ENCODE measurements around the gene TAF3.
A peak's percentile ranks its signal among the peaks of the same experiment; 100 is the strongest.
"Not testable (repeated sequence)": the region's sequence is repeated elsewhere in the genome, so short reads cannot be mapped to it uniquely, and the experiment has no call there.

TAF3 gene

GRCh38 chr10:7818295-7819120 lies at the start of gene TAF3:
Gene TAF3 (plus strand): TSS chr10:7818505. CDS start chr10:7818710, 205 bp downstream.
- peak; percentile 62 for DNase-seq

DNA sequence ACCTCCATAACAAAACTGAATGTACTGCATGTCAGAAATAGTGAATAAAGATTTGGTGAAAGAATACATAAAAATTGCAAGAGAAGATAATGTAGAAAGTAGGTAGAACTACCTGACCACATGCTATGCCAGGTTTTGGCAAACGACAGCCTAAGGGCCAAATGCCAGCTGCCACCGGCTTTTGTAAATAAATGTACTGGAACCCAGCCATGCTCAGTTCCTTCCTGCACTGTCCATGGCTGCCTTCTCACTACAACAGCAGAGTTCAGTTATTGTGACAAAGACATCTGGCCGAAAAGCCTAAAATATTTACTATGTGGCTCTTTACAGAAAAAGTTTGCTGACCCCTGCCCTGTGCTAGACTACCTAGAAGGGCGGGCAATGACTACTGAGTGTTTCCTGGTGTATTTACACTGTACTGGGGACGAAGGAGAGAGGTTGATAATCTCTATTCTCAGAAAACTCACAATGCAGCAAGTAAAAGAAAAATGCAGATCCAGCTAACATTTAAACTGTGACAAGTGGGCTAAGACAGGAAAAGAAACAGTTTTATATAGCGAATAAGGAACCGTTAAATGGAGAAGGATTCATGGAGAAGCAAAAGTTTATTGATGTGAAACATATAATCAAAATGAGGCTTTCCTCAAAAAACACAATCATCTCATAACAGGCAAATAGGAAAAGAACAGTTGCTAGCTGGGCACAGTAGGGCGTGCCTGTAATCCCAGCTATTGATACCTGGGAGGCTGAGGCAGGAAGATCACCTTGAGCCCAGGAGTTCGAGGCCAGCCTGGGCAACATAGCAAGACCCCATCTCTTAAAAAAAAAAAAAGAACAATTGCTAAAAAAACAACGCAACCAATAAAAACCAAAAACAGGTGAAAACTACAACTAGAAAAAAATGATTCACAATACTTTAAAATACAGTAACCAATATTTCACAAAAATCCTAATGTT lies 44.2 kb upstream of the TAF3 start:
- DNase-seq: no peak

DNA sequence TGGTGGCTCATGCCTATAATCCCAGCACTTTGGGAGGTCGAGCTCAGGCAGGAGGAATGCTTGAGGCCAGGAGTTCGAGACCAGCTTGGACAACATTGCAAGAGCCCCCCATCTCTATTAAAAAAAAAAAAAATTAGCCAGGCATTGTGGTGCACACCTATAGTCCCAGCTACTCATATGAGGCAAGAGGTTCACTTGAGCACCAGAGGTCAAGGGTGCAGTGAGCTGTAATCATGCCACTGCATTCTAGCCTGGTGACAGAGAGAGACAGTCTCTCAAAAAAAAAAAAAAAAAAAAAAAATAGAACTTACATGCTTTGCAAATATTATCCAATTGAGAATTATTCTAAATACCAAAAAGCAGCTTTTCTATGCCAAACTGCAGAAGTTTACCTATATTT lies 41.5 kb upstream of the TAF3 start:
- no peak for DNase-seq

GRCh38 chr10:7782194-7782593 lies 36.1 kb upstream of the TAF3 start:
- not testable (repeated sequence) for DNase-seq

DNA sequence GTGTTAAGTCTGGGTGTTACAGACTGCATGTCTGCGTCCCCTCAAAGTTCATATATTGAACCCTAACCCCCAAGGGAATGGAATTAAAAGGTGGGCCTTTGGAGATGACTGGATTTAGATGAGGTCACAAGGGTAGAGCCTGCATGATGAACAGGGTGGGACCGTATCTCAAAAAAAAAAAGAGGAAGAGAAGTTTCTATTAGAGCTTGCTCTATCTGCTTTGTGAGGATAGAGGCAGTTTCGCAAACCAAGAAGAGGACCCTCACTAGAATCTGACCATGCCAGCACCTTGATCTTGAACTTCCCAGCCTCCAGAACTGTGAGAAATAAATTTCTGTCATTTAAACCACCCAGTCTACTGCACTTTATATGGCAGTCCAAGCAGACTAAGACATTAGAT lies 31.9 kb upstream of the TAF3 start:
- DNase-seq: no peak

- no peak for DNase-seq
Measured at GRCh38 chr10:7787150-7787856, 31.0 kb upstream of the TAF3 start.

GRCh38 chr10:7787857-7788638 lies 30.3 kb upstream of the TAF3 start, which contains the start of the genes ATP5F1C and KIN:
Gene ATP5F1C (plus strand): TSS chr10:7788177. CDS start chr10:7788208, 31 bp downstream.
Gene KIN (minus strand): TSS chr10:7787993. CDS start chr10:7787933, 60 bp downstream.
- peak; percentile 76 for DNase-seq

- DNase-seq: peak; percentile 29
Measured at GRCh38 chr10:7788639-7789286, 29.5 kb upstream of the TAF3 start.

DNA sequence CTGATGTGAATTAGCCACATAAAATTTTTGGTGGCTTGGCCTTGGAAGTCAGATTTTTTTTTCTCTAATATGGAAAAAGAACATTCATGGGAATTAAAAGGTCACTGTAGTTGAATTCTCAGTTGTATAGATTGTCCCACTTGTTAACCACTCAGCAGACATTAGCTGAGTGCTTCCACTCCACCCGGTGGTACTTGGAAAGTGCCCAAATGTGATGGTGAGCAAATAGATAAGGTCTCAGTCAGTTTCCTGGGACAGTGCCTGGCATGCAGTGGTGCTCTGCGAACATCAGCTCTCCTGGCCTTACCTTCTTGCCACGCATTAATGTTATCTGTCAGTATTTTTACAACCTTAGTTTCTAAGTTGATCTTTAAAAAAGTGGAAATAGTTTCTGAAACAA lies 28.9 kb upstream of the TAF3 start:
- DNase-seq: no peak

GRCh38 chr10:7792541-7792940 lies 25.8 kb upstream of the TAF3 start:
- DNase-seq: peak; percentile 2

DNA sequence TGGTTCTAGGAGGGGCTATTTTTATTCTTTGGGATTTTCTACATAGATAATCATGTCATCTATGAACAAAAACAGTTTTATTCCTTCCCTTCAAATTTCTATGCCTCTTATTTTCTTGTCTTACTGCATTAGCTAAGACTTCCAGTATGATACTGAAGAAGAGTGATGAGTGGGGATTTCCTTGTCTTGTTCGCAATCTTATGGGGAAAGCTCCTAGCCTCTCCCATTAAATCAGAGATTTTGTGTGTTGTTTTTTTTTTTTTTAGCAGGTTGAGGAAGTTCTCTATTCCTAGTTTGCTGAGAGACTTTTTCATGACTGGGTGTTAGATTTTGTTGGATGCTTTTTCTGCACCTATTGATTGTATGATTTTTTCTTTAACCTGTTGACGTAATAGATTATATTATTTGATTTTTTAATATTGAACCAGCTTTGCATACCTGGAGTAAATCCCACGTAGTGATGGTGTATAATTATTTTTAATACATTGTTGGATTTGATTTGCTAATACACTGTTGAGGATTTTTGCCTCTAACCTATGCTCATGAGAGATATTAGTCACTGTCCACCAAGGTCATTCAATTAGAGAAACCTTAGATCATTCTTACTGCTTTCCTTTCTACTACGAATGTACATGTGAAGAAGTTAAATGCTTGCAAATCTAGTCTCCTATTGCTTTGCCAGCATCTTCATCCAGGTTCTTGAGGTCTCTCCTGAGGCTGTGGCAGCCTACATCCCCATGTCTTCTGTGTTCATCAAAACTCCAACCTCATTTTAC lies 23.9 kb upstream of the TAF3 start:
- DNase-seq: no peak

GRCh38 chr10:7795605-7796004 lies 22.7 kb upstream of the TAF3 start:
- no peak for DNase-seq

DNA sequence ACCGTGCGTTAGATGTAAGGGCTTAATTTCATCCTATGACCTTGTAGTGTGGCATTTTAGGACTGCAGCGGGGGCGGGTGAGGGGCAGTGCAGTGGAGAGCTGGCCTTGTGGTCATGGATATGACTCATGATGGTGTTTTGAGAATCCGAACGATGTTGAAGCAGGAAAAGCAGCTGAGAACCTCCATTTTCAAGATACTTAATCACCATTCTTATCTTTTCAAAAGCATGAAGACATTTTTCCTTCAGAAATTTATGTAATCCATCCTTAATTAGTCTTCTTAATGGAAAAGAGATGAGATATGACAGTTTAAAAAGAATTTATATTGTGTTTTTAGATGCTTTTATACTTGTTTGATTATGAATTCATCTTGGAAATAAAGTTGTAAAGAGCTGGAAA lies 20.7 kb upstream of the TAF3 start:
- no peak for DNase-seq

GRCh38 chr10:7802606-7803005 lies 15.7 kb upstream of the TAF3 start:
- DNase-seq: no peak

DNA sequence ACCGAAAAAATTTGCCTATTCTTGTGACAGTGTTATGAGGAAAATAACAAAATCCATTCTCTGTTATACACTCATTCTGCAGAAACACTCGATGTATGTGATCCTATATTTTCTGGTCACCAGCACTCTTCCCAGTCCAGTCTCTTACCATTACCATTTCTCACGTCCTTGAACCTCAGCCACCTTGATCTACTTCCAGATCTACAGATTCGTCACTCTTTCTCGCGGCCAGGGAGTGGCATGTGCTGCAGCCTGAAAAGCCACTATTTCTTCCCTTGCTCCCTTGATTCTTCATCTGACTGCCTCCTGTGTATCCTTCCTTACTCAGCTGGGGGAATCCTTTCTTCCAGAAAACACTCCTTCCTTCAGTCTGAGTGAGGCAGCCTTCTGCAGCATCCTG lies 14.1 kb upstream of the TAF3 start:
- no peak for DNase-seq

GRCh38 chr10:7804741-7805140 lies 13.6 kb upstream of the TAF3 start:
- DNase-seq: no peak

- DNase-seq: no peak
Measured at GRCh38 chr10:7808686-7809267, 9.5 kb upstream of the TAF3 start.

DNA sequence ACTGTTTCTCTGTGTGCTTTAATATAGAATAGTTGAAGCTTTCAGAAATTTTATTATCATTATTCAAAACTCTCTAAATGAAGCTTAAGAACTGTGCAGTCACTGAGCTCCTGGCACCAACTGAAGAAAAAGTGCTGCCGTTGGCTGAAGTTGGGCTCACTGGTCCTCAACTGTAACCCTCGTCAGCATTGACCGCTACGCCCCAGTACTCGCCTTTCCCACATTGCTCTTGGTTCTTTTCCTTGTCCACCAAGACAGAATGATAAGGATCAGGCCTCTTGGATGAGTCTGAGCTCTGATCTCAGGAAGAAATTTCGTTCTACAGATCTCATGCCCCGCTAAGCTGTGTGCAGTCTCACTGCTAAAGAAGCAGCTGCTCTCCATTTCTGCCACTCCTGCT lies 7.9 kb upstream of the TAF3 start:
- no peak for DNase-seq

GRCh38 chr10:7811000-7811399 lies 7.3 kb upstream of the TAF3 start:
- no peak for DNase-seq

GRCh38 chr10:7811743-7812142 lies 6.6 kb upstream of the TAF3 start:
- DNase-seq: not testable (repeated sequence)

Data from DMS79 (cell line).